ENCODE data around the gene FAM124A.

GRCh38 chr13:51282322-51282721 is 60.1 kb downstream of the FAM124A start:
- TF ChIP-seq, protein P1, sequence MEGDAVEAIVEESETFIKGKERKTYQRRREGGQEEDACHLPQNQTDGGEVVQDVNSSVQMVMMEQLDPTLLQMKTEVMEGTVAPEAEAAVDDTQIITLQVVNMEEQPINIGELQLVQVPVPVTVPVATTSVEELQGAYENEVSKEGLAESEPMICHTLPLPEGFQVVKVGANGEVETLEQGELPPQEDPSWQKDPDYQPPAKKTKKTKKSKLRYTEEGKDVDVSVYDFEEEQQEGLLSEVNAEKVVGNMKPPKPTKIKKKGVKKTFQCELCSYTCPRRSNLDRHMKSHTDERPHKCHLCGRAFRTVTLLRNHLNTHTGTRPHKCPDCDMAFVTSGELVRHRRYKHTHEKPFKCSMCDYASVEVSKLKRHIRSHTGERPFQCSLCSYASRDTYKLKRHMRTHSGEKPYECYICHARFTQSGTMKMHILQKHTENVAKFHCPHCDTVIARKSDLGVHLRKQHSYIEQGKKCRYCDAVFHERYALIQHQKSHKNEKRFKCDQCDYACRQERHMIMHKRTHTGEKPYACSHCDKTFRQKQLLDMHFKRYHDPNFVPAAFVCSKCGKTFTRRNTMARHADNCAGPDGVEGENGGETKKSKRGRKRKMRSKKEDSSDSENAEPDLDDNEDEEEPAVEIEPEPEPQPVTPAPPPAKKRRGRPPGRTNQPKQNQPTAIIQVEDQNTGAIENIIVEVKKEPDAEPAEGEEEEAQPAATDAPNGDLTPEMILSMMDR (IDR thresholded peaks at IDR 0.05 in 2 of 3, conservative IDR thresholded peaks at IDR 0.05 in 1 of 3; ENCODE audit: borderline replicate concordance in 1 of 3, insufficient read depth in 1 of 3, low read depth in 2 of 3, low read length in 2 of 3) = no peak
- no peak for TF ChIP-seq RAD21 (IDR thresholded peaks at IDR 0.05; ENCODE audit: low read depth)
- TF ChIP-seq POLR2A (IDR thresholded peaks at IDR 0.05; ENCODE audit: borderline replicate concordance, extremely low read depth, insufficient read depth, insufficient read length) = no peak
- TF ChIP-seq EZH2 (IDR thresholded peaks at IDR 0.05) = no peak
- TF ChIP-seq POLR2AphosphoS5 (IDR thresholded peaks at IDR 0.05; ENCODE audit: low read depth, low read length) = no peak
- no peak for TF ChIP-seq JUND (IDR thresholded peaks at IDR 0.05)
- no peak for TF ChIP-seq SIN3A (IDR thresholded peaks at IDR 0.05; ENCODE audit: low read depth)
- TF ChIP-seq ZFX (IDR thresholded peaks at IDR 0.05) = no peak
